Cardiac muscle cell (in vitro differentiated cells and primary cell): ENCODE measurements around the gene SMLR1. TPM values are rescaled to one million over a fixed set of nuclear protein-coding genes. Genes with fewer than 3 reads are reported as not detected.

ENCODE experiments used
- DNase-seq, 2 donors: peaks; one replicate each; pipeline versions ENCODE4 v3.0.0 to v3.0.0-alpha.2; 2010 to 2017; ENCODE audit warnings: low read depth in 1 of 2, low spot score in 1 of 2
- H3K27ac ChIP-seq: fragments of 200-600 bp; sonication (generic); 2 replicates; pipeline ENCODE4 v1.5.1; 2016
- H3K27me3 ChIP-seq: fragments of 200-600 bp; sonication (generic); 2 replicates; pipeline ENCODE4 v1.6.0; 2016; ENCODE audit warnings: control low read depth
- H3K36me3 ChIP-seq: fragments of 200-600 bp; sonication (generic); 2 replicates; pipeline ENCODE4 v1.5.1; 2016; ENCODE audit warnings: control low read depth
- H3K4me1 ChIP-seq: fragments of 200-600 bp; sonication (generic); 2 replicates; pipeline ENCODE4 v1.8.1; 2017; ENCODE audit warnings: low read depth, mild to moderate bottlenecking, mixed run types
- H3K4me3 ChIP-seq: fragments of 200-600 bp; sonication (generic); 2 replicates; pipeline ENCODE4 v1.5.1; 2016; ENCODE audit warnings: mild to moderate bottlenecking
- H3K9me3 ChIP-seq: fragments of 200-600 bp; sonication (generic); 2 replicates; pipeline ENCODE4 v1.5.1; 2017; ENCODE audit warnings: low read depth, mild to moderate bottlenecking, control low read depth
- CTCF ChIP-seq: IDR thresholded peaks from 2 replicates; pipeline ENCODE4 v1.5.1; 2012; ENCODE audit warnings: low read depth, mild to moderate bottlenecking, low read length
- polyA plus RNA-seq: library from polyadenylated mRNA; unstranded; fragments of >200 nt; fragmentation: Nextera tagmentation; extraction: Ambion mirVana; gene quantifications from 2 replicates; pipeline ENCODE4 v1.2.1, GENCODE V29; 2016
- total RNA-seq: library from RNA; depleted of rRNA; stranded (reverse); fragments of >200 nt; gene quantifications from 2 replicates; pipeline ENCODE4 v1.2.3, GENCODE V29; 2016

The SMLR1 gene
- total and polyA plus RNA-seq, 2 experiments from 2014 or later = not detected

DNA sequence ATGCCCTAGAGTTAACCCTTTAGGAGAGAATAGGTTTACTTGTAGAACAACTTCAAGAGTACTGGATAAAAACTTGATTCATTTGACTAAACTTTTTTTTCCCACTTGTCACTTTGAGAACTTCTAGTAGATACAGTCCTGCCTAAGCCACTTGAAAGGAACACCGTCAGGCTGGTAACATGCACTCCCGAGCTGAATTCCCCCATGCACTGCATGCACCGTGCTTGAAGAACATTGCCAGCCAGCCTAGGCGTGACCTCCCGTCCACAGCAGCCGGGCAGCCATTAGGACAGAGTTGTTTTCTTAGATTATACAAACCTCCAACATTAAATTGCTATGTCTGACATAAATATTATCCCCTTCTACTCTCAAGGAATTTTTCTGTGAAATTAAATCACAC, 52.6 kb downstream of the SMLR1 start:
- no peak overlapping the region for H3K27ac ChIP-seq
- no peak for TF ChIP-seq CTCF
- H3K27me3 ChIP-seq = no peaks in the 10 kb centered on the region
- H3K9me3 ChIP-seq = no peaks in the 10 kb centered on the region
- no peaks in the 10 kb centered on the region for H3K4me1 ChIP-seq
- no peaks in the 10 kb centered on the region for H3K36me3 ChIP-seq
- H3K4me3 ChIP-seq = no peak overlapping the region
- DNase-seq = peak in 1 of 2 donors; percentile 52

- Histone ChIP-seq H3K4me1 (no peaks in the 10 kb centered on the region), H3K36me3 (no peaks in the 10 kb centered on the region), H3K27me3 (no peaks in the 10 kb centered on the region), H3K9me3 (no peaks in the 10 kb centered on the region), H3K4me3 (no peak overlapping the region), H3K27ac (no peak overlapping the region)
- TF ChIP-seq CTCF = no peak
- no peak for DNase-seq
Measured at GRCh38 chr6:130882370-130882769, 55.2 kb downstream of the SMLR1 start.

DNA sequence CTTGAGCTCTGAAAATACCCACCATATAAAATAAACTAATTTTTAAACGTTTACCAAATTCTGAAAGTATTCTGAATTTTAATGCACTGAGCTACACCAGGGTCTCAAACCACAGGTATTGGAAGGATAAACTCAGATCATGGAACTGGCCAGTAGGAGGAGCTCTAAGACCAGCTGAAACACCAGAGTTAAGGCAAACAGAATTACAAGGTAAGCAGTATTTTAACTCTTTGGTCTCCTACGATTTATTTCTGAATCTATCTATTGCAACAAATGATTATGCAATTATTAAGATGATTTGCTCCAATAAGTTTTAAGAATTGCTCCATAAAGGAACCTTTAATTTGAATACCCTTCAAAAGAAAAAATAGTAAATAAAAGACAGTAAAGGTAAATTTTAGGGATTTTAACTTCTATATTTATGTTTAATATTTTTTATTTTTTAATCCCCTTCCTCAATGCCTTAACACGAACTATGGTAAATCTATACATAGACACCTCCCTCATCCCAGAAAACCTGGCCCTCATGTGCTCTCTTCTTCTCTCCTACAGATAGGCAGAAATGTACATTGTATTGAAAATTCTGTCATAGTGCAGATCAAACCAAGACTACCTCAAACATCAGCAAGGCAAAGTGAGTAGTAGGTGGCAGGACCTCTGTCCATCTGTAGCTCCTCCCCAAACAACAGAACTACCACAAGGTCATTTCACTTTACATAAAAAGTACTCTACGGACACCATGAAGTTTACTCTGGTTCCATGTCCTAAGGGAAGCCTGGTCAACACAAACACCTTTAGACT, 58.4 kb downstream of the SMLR1 start:
- Histone ChIP-seq H3K9me3 (no peaks in the 10 kb centered on the region), H3K27ac (no peak overlapping the region), H3K27me3 (no peaks in the 10 kb centered on the region), H3K4me3 (no peak overlapping the region), H3K36me3 (no peaks in the 10 kb centered on the region), H3K4me1 (no peaks in the 10 kb centered on the region)
- peak; percentile 76 for TF ChIP-seq CTCF
- DNase-seq = peak; percentile 85 to 89

Other genes starting within 250 kb of the SMLR1 start
- gene EPB41L2, start 235.8 kb downstream of the SMLR1 start, total RNA-seq = 9.6 and 24.0 TPM in 2 replicates
- 11.0 and 19.1 TPM in 2 replicates for gene EPB41L2, start 235.8 kb downstream of the SMLR1 start, polyA plus RNA-seq